Caco-2 (cell line): ENCODE data around the gene HEATR1. TPM values are rescaled to one million over a fixed set of nuclear protein-coding genes. Genes with fewer than 3 reads are reported as not detected.
A peak's percentile ranks its signal among the peaks of the same experiment; 100 is the strongest.
"Not testable (repeated sequence)": the region's sequence is repeated elsewhere in the genome, so short reads cannot be mapped to it uniquely, and the experiment has no call there.

Experiments
- BruUV-seq: library from RNA; stranded (reverse); fragments of 400-500 nt; replicated peaks from 2 replicates; lab custom pipeline; 2021; lab: Mats Ljungman, UMichigan
- CTCF ChIA-PET: fragments of 300-600 bp; sonication (Branson Sonifier 250); formaldehyde crosslinking; loops from one replicate; lab custom pipeline; 2022; ENCODE audit warnings: antibody characterized with exemption; lab: Charles Lee
- POLR2A ChIA-PET: fragments of 300-600 bp; sonication (Branson Sonifier 250); formaldehyde crosslinking; loops from one replicate; lab custom pipeline; 2022; ENCODE audit warnings: antibody characterized with exemption; lab: Charles Lee
- DNase-seq, 2 experiments: peaks; one replicate each; pipeline versions ENCODE4 v3.0.0 to v3.0.0-alpha.2; 2020 to 2022
- H3K27me3 ChIP-seq: replicated peaks from 2 replicates; pipeline ENCODE4 v1.6.0; 2011; ENCODE audit warnings: low read length; ENCODE audit not compliant: control insufficient read depth, insufficient read depth
- H3K36me3 ChIP-seq: 2 replicates; pipeline ENCODE4 v1.5.1; 2011; ENCODE audit warnings: low read length; ENCODE audit not compliant: control insufficient read depth, insufficient read depth
- H3K4me1 ChIP-seq: fragments of 250-450 bp; sonication (Bioruptor Pico); 2 replicates; pipeline ENCODE4 v1.5.1; 2020; ENCODE audit warnings: mild to moderate bottlenecking
- H3K4me3 ChIP-seq: 2 replicates; pipeline ENCODE4 v1.5.1; 2011; ENCODE audit warnings: low read depth, mild to moderate bottlenecking, control low read depth, low read length
- H3K9me3 ChIP-seq: fragments of 250-450 bp; sonication (Bioruptor Pico); 2 replicates; pipeline ENCODE4 v1.5.1; 2020; ENCODE audit warnings: mild to moderate bottlenecking, moderate library complexity
- H3K27ac Mint-ChIP-seq: one replicate; pipeline ENCODE4 v1.8.0; 2022; ENCODE audit warnings: mixed read lengths; ENCODE audit not compliant: unreplicated experiment
- H3K27me3 Mint-ChIP-seq: one replicate; pipeline ENCODE4 v1.8.0; 2022; ENCODE audit warnings: mixed read lengths; ENCODE audit not compliant: insufficient read depth, unreplicated experiment
- H3K36me3 Mint-ChIP-seq: one replicate; pipeline ENCODE4 v1.8.0; 2022; ENCODE audit warnings: mild to moderate bottlenecking, mixed read lengths; ENCODE audit not compliant: insufficient read depth, unreplicated experiment
- H3K4me1 Mint-ChIP-seq: one replicate; pipeline ENCODE4 v1.8.0; 2022; ENCODE audit warnings: low read depth, mixed read lengths; ENCODE audit not compliant: unreplicated experiment
- H3K4me3 Mint-ChIP-seq: one replicate; pipeline ENCODE4 v1.8.0; 2022; ENCODE audit warnings: mild to moderate bottlenecking, moderate library complexity, mixed read lengths; ENCODE audit not compliant: unreplicated experiment
- H3K9me3 Mint-ChIP-seq: one replicate; pipeline ENCODE4 v1.8.0; 2022; ENCODE audit warnings: mixed read lengths; ENCODE audit not compliant: unreplicated experiment
- CTCF ChIP-seq, 2 experiments: fragments of 200-600 bp in 1 of 2; IDR thresholded peaks; 1 replicate in 1 of 2; 2 replicates in 1 of 2; pipeline versions ENCODE4 v1.5.1 to v1.8.0; 2011 to 2022; ENCODE audit warnings: antibody characterized with exemption in 1 of 2, control low read depth in 1 of 2, inconsistent platforms in 1 of 2, low read depth in 1 of 2, low read length in 1 of 2, mild to moderate bottlenecking in 1 of 2, moderate library complexity in 1 of 2; ENCODE audit not compliant: insufficient read depth in 1 of 2, severe bottlenecking in 1 of 2, unreplicated experiment in 1 of 2
- intact Hi-C: fragments of 100-400 bp; cut with micrococcal nuclease; formaldehyde crosslinking; loops from one replicate; pipeline ENCODE4 v1.10.0; 2022; ENCODE audit not compliant: unreplicated experiment
- total RNA-seq: library from RNA; stranded (reverse); gene quantifications from 2 replicates; pipeline ENCODE4 v1.2.3, GENCODE V29; 2022

HEATR1 gene
- total RNA-seq, 1 experiment from 2014 or later, result 56.5 TPM

- no peaks in the 10 kb centered on the region for H3K9me3 Mint-ChIP-seq
- intact Hi-C loops, result no loop called here
- ChIA-PET CTCF (no interaction called here), POLR2A (interaction anchor here (0.6 kb wide), 1 partner anchor 11 kb away, joined by 3 read pairs; the partner anchor contains the start of gene HEATR1)
- DNase-seq, result no peak
- H3K36me3 Mint-ChIP-seq, result no peaks in the 10 kb centered on the region
- no peaks in the 10 kb centered on the region for H3K27me3 ChIP-seq
- no peaks in the 10 kb centered on the region for H3K4me1 Mint-ChIP-seq
- no peak overlapping the region for H3K4me3 Mint-ChIP-seq
- no TSS peak for BruUV-seq
- H3K4me3 ChIP-seq, result no peak overlapping the region
- H3K9me3 ChIP-seq, result peaks cover 3% of the 10 kb centered on the region; the same call in 1 of the 2 replicates
- H3K4me1 ChIP-seq, result no peaks in the 10 kb centered on the region; the same call in 1 of the 2 replicates
- no peak overlapping the region for H3K27ac Mint-ChIP-seq
- no peaks in the 10 kb centered on the region for H3K36me3 ChIP-seq
- H3K27me3 Mint-ChIP-seq, result peaks cover 10% of the 10 kb centered on the region
- TF ChIP-seq CTCF (IDR thresholded peaks at IDR 0.05; ENCODE audit: insufficient read depth in 1 of 2, low read depth in 1 of 2, low read length in 1 of 2, severe bottlenecking in 1 of 2, unreplicated experiment in 1 of 2), result no peak
These were observed 11.3 kb upstream of the HEATR1 start for GRCh38 chr1:236615399-236616148.

- Histone ChIP-seq H3K27me3 (no peaks in the 10 kb centered on the region), H3K4me1 (no peaks in the 10 kb centered on the region; the same call in 1 of the 2 replicates), H3K4me3 (no peak overlapping the region), H3K36me3 (no peaks in the 10 kb centered on the region), H3K9me3 (peaks cover 3% of the 10 kb centered on the region; the same call in 1 of the 2 replicates)
- BruUV-seq, result no TSS peak
- no peak for DNase-seq
- no peak overlapping the region for H3K27ac Mint-ChIP-seq
- intact Hi-C loops, result no loop called here
- H3K27me3 Mint-ChIP-seq, result peaks cover 13% of the 10 kb centered on the region
- ChIA-PET POLR2A (no interaction called here), CTCF (no interaction called here)
- H3K9me3 Mint-ChIP-seq, result no peaks in the 10 kb centered on the region
- no peaks in the 10 kb centered on the region for H3K36me3 Mint-ChIP-seq
- H3K4me3 Mint-ChIP-seq, result no peak overlapping the region
- no peaks in the 10 kb centered on the region for H3K4me1 Mint-ChIP-seq
- TF ChIP-seq CTCF (IDR thresholded peaks at IDR 0.05; ENCODE audit: insufficient read depth in 1 of 2, low read depth in 1 of 2, low read length in 1 of 2, severe bottlenecking in 1 of 2, unreplicated experiment in 1 of 2), result no peak
These were observed 8.0 kb upstream of the HEATR1 start for GRCh38 chr1:236612349-236612748.

- DNase-seq, result peak; percentile 74 to 75
- TF ChIP-seq CTCF (IDR thresholded peaks at IDR 0.05; ENCODE audit: insufficient read depth in 1 of 2, low read depth in 1 of 2, low read length in 1 of 2, severe bottlenecking in 1 of 2, unreplicated experiment in 1 of 2), result peak; percentile 61 to 63
- H3K9me3 ChIP-seq, result peaks cover 3% of the 10 kb centered on the region; the same call in 1 of the 2 replicates
- Mint-ChIP-seq H3K9me3 (no peaks in the 10 kb centered on the region), H3K4me1 (no peaks in the 10 kb centered on the region), H3K4me3 (no peak overlapping the region), H3K36me3 (peaks cover 9% of the 10 kb centered on the region), H3K27ac (no peak overlapping the region), H3K27me3 (peaks cover 10% of the 10 kb centered on the region)
- no peak overlapping the region for H3K4me3 ChIP-seq
- H3K27me3 ChIP-seq, result no peaks in the 10 kb centered on the region
- BruUV-seq, result no TSS peak
- ChIA-PET POLR2A (interaction anchor here (0.7 kb wide), 1 partner anchor 73 kb away, joined by 13 read pairs; no protein-coding TSS in a partner anchor), CTCF (interaction anchor here (0.6 to 0.9 kb wide), 9 partner anchors 10 to 956 kb away, joined by 3 to 5 read pairs (median 4); partner anchors contain the start of gene MTR)
- H3K4me1 ChIP-seq, result no peaks in the 10 kb centered on the region; the same call in 1 of the 2 replicates
- no peaks in the 10 kb centered on the region for H3K36me3 ChIP-seq
- intact Hi-C loops, result loop anchor here (1.0 kb wide), 4 partner anchors 166 to 777 kb away; partner anchors contain the start of gene MTR
These were observed 4.8 kb upstream of the HEATR1 start for GRCh38 chr1:236608930-236609726.

- H3K4me1 ChIP-seq, H3K4me3 ChIP-seq, H3K9me3 ChIP-seq, H3K36me3 ChIP-seq, POLR2A ChIA-PET, DNase-seq, CTCF ChIA-PET, H3K27me3 ChIP-seq, BruUV-seq, H3K27me3 Mint-ChIP-seq, H3K27ac Mint-ChIP-seq, intact Hi-C loops, H3K4me1 Mint-ChIP-seq, H3K4me3 Mint-ChIP-seq, H3K9me3 Mint-ChIP-seq: not testable (repeated sequence)
- H3K36me3 Mint-ChIP-seq, result peaks cover 20% of the 10 kb centered on the region
These were observed 3.3 kb upstream of the HEATR1 start for GRCh38 chr1:236607597-236607996.
